ENCODE measurements around the gene B4GALT5.

B4GALT5 gene

DNA sequence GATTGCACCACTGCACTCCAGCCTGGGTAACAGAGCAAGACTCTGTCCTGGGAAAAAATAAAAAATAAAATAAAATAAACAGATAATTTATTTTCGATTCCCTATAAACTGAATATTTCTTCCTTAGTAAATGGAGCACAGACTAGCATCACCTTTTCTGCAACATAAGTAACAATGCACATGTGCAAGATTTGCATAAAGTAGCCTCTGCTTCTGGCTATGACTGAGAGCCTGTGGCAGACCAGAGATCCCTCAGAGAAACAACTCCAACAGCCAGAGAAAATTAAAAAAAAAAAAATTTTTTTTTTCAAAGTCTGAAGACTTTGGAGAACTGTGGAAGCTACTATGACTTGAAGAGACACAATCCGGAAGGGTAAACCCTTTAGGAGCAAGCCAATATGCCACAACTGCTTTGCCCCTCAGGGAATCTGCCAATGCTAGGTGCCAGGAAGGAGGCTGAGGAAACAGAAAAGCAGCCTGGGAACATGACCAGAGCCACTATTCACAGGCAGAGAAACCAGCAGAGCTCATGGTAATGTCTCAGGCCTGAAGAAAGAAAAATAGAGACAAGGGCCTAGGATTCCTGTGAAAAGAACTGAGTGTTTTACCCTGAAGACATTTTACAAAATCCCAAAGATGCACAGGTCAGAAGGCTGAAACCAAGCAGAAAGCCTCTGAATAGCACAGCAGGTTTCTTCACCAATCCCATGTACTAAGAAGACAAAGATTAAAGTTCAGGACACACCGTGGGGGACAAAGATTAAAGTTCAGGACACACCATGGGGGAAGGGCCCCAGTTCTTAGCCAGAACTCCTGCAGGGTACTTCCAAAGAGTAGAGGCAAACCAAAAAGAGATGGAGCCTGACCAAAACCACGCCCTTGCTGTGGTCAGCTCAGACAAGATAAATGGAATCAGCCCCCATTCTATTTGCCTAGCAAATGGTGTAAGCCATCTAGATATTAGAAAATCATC lies 25.8 kb downstream of the B4GALT5 start:
- Mint-ChIP-seq H3K36me3 (ENCODE audit: low read depth) (peaks cover 23% of the 10 kb centered on the region), H3K27me3 (no peaks in the 10 kb centered on the region), H3K9me3 (no peaks in the 10 kb centered on the region), H3K27ac (peak overlapping the region; percentile 56), H3K4me3 (no peak overlapping the region), H3K4me1 (ENCODE audit: low read depth) (peaks cover 69% of the 10 kb centered on the region)
- intact Hi-C loops (cut with micrococcal nuclease) = no loop called here

- Mint-ChIP-seq H3K27me3 (no peaks in the 10 kb centered on the region), H3K27ac (peak overlapping the region; percentile 22), H3K4me1 (ENCODE audit: low read depth) (peaks cover 75% of the 10 kb centered on the region), H3K9me3 (no peaks in the 10 kb centered on the region), H3K4me3 (no peak overlapping the region), H3K36me3 (ENCODE audit: low read depth) (peaks cover 28% of the 10 kb centered on the region)
- intact Hi-C loops (cut with micrococcal nuclease) = no loop called here
These were observed 27.9 kb downstream of the B4GALT5 start for GRCh38 chr20:49685809-49686208.

- peaks cover 28% of the 10 kb centered on the region for H3K36me3 Mint-ChIP-seq (ENCODE audit: low read depth)
- no peaks in the 10 kb centered on the region for H3K27me3 Mint-ChIP-seq
- intact Hi-C loops (cut with micrococcal nuclease) = no loop called here
- H3K4me1 Mint-ChIP-seq (ENCODE audit: low read depth) = peaks cover 78% of the 10 kb centered on the region
- H3K9me3 Mint-ChIP-seq = no peaks in the 10 kb centered on the region
- H3K27ac Mint-ChIP-seq = peak overlapping the region; percentile 77
- H3K4me3 Mint-ChIP-seq = no peak overlapping the region
These were observed 28.5 kb downstream of the B4GALT5 start for GRCh38 chr20:49685161-49685601.

DNA sequence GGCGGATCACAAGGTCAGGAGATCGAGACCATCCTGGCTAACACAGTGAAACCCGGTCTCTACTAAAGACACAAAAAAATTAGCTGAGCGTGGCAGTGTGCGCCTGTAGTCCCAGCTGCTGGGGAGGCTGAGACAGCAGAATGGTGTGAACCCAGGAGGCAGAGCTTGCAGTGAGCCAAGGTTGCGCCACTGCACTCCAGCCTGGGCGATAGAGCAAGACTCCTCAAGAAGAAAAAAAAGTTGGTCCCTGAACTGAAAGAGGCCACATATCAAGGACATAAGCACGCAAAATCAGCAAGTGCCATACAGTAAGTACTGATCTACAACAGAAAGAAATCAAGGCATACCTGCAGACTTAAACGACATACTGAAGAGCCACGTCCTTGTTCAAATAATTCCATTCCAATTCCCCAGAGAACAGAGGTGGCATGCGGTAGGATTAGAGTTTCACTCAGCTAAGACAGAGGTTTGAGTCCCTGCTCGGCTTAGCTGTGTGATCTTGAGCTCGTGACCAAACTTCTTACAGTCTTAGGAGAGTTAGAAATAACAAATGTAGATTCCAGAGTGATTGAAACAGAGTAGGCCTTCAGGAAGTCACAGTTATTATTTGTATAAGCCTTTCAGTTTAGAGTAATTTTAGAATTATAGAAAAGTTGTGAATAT lies 29.2 kb downstream of the B4GALT5 start:
- peaks cover 78% of the 10 kb centered on the region for H3K4me1 Mint-ChIP-seq (ENCODE audit: low read depth)
- no peaks in the 10 kb centered on the region for H3K9me3 Mint-ChIP-seq
- peak overlapping the region; percentile 77 for H3K27ac Mint-ChIP-seq
- peaks cover 28% of the 10 kb centered on the region for H3K36me3 Mint-ChIP-seq (ENCODE audit: low read depth)
- H3K4me3 Mint-ChIP-seq = no peak overlapping the region
- intact Hi-C loops (cut with micrococcal nuclease) = no loop called here
- no peaks in the 10 kb centered on the region for H3K27me3 Mint-ChIP-seq

GRCh38 chr20:49682798-49683197 lies 30.9 kb downstream of the B4GALT5 start:
- Mint-ChIP-seq H3K9me3 (no peaks in the 10 kb centered on the region), H3K27ac (peak overlapping the region; percentile 43), H3K4me1 (ENCODE audit: low read depth) (peaks cover 79% of the 10 kb centered on the region), H3K36me3 (ENCODE audit: low read depth) (peaks cover 21% of the 10 kb centered on the region), H3K4me3 (no peak overlapping the region), H3K27me3 (no peaks in the 10 kb centered on the region)
- intact Hi-C loops (cut with micrococcal nuclease) = no loop called here

DNA sequence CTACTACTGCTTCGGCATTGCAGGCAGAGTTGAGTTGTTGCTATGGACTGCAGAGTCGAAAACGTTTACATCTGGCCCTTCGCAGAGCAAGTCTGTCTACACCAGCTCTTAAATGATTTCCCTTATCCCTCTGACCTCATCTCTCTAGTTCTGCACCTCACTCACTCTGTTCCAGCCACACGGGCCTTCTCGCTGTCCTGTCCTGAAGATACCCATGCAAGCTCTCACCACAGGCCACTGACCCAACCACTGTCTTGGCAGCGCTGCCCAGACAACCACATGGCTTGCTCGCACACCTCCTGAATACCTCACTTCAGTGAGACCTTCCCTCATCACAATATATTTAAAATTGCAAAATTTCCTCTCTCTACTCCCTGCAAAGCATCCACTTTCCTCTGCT lies 31.4 kb downstream of the B4GALT5 start:
- intact Hi-C loops (cut with micrococcal nuclease) = no loop called here
- peak overlapping the region; percentile 43 for H3K27ac Mint-ChIP-seq
- H3K4me3 Mint-ChIP-seq = no peak overlapping the region
- peaks cover 80% of the 10 kb centered on the region for H3K4me1 Mint-ChIP-seq (ENCODE audit: low read depth)
- H3K9me3 Mint-ChIP-seq = no peaks in the 10 kb centered on the region
- no peaks in the 10 kb centered on the region for H3K27me3 Mint-ChIP-seq
- H3K36me3 Mint-ChIP-seq (ENCODE audit: low read depth) = peaks cover 18% of the 10 kb centered on the region

DNA sequence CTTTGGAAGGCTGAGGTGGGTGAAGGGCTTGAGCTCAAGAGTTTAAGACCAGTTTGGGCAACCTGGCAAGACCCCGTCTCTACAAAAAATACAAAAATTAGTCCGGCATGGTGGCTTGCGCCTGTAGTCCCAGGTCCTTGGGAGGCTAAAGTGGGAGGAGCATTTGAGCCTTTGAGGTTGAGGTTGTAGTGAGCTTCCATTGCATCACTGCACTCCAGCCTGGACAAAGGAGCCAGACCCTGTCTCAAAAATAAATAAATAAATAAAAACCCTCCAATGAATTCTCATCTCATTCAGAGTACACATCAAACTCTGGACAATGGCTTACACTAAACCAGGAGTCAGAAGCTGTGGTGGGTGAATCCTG lies 31.8 kb downstream of the B4GALT5 start:
- H3K4me3 Mint-ChIP-seq = no peak overlapping the region
- peak overlapping the region; percentile 43 for H3K27ac Mint-ChIP-seq
- intact Hi-C loops (cut with micrococcal nuclease) = no loop called here

DNA sequence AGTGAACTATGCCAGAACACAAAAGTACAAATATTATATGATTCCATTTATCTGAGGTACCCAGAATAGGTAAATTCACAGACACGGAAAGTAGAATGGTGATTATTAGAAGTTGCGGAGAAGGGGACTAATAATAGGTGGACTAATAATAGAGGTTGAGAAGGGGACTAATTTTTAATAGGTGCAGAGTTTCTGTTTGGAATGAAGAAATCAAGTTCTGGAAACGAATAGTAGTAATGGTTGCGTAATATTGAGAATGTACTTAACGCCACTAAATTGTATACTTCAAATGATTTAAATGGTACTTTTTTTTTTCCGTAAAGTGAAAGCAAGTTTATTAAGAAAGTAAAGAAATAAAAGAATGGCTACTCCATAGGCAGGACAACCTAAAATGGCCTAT lies 33.2 kb downstream of the B4GALT5 start:
- Mint-ChIP-seq H3K4me1 (ENCODE audit: low read depth) (peaks cover 89% of the 10 kb centered on the region), H3K27ac (no peak overlapping the region), H3K4me3 (no peak overlapping the region), H3K36me3 (ENCODE audit: low read depth) (peaks cover 18% of the 10 kb centered on the region), H3K27me3 (no peaks in the 10 kb centered on the region), H3K9me3 (no peaks in the 10 kb centered on the region)
- intact Hi-C loops (cut with micrococcal nuclease) = no loop called here

More for the DNA sequence above, 31.8 kb downstream of the B4GALT5 start:
- no peaks in the 10 kb centered on the region for H3K27me3 Mint-ChIP-seq
- H3K9me3 Mint-ChIP-seq = no peaks in the 10 kb centered on the region
- peaks cover 84% of the 10 kb centered on the region for H3K4me1 Mint-ChIP-seq (ENCODE audit: low read depth)
- H3K36me3 Mint-ChIP-seq (ENCODE audit: low read depth) = peaks cover 18% of the 10 kb centered on the region

GRCh38 chr20:49679634-49680033 lies 34.0 kb downstream of the B4GALT5 start:
- peaks cover 17% of the 10 kb centered on the region for H3K36me3 Mint-ChIP-seq (ENCODE audit: low read depth)
- H3K4me1 Mint-ChIP-seq (ENCODE audit: low read depth) = peaks cover 89% of the 10 kb centered on the region
- H3K27me3 Mint-ChIP-seq = no peaks in the 10 kb centered on the region
- H3K4me3 Mint-ChIP-seq = no peak overlapping the region
- no peaks in the 10 kb centered on the region for H3K9me3 Mint-ChIP-seq
- H3K27ac Mint-ChIP-seq = peak overlapping the region; percentile 88
- intact Hi-C loops (cut with micrococcal nuclease) = loop anchor here (5.0 to 10.0 kb wide), 2 partner anchors 33 to 135 kb away; partner anchors contain the start of genes B4GALT5 and SLC9A8

DNA sequence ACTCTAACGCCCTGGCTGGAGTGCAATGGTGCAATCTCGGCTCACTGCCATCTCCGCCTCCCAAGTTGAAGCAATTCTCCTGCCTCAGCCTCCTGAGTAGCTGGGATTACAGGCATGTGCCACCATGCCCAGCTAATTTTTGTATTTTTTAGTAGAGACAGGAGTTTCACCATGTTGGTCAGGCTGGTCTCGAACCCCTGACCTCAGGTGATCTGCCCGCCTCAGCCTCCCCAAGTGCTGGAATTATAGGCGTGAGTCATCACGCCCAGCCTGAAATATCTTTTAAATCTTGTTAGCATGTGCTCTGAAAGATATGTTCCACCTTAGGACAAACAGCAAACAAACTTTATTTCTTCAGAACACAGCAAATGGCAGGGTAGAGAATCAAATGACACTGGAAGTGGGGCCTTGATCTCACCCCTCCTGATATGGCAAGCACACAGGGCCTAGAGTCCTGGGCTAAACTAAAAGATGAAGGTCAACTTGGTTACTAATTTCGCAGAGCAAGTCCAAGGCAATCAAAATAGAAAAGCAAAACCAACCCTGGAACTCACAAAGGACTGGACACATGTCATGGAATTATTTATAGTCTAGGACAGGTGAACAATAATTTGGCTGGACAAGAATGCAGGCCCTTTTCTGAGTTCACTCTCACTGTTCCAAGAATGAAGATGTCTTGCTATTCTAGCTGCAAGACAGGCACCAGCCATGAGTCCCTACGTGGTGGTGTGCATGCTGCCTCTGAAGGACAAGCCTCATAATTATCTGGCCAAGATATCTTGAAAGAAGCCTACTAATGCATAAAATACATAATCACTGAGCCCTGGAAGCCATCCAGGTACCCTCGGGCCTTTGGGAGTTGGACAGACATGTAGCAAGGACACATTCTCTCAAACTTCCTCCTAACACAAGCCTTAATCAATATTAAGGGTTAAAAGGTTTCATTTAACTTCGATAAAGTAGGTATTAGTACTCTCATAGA lies 35.6 kb downstream of the B4GALT5 start:
- H3K9me3 Mint-ChIP-seq = no peaks in the 10 kb centered on the region
- no peak overlapping the region for H3K4me3 Mint-ChIP-seq
- H3K36me3 Mint-ChIP-seq (ENCODE audit: low read depth) = peaks cover 7% of the 10 kb centered on the region
- peaks cover 89% of the 10 kb centered on the region for H3K4me1 Mint-ChIP-seq (ENCODE audit: low read depth)
- intact Hi-C loops (cut with micrococcal nuclease) = loop anchor here (5.0 to 10.0 kb wide), 2 partner anchors 34 to 137 kb away; partner anchors contain the start of genes B4GALT5 and SLC9A8
- H3K27ac Mint-ChIP-seq = peak overlapping the region; percentile 88
- no peaks in the 10 kb centered on the region for H3K27me3 Mint-ChIP-seq

- Mint-ChIP-seq H3K9me3 (no peaks in the 10 kb centered on the region), H3K4me3 (peak overlapping the region; percentile 42)
- intact Hi-C loops (cut with micrococcal nuclease) = loop anchor here (5.0 to 10.0 kb wide), 2 partner anchors 36 to 138 kb away; partner anchors contain the start of genes B4GALT5 and SLC9A8
These were observed 36.9 kb downstream of the B4GALT5 start for GRCh38 chr20:49676581-49677291.

GRCh38 chr20:49675368-49676151 lies 38.1 kb downstream of the B4GALT5 start:
- intact Hi-C loops (cut with micrococcal nuclease) = loop anchor here (5.0 to 10.0 kb wide), 2 partner anchors 37 to 139 kb away; partner anchors contain the start of genes B4GALT5 and SLC9A8
- H3K27ac Mint-ChIP-seq = peak overlapping the region; percentile 88
- H3K27me3 Mint-ChIP-seq = no peaks in the 10 kb centered on the region
- H3K4me1 Mint-ChIP-seq (ENCODE audit: low read depth) = peaks cover 82% of the 10 kb centered on the region
- H3K36me3 Mint-ChIP-seq (ENCODE audit: low read depth) = no peaks in the 10 kb centered on the region
- no peaks in the 10 kb centered on the region for H3K9me3 Mint-ChIP-seq
- no peak overlapping the region for H3K4me3 Mint-ChIP-seq

More at GRCh38 chr20:49676581-49677291, 36.9 kb downstream of the B4GALT5 start:
- Mint-ChIP-seq H3K27ac (peak overlapping the region; percentile 88), H3K4me1 (ENCODE audit: low read depth) (peaks cover 89% of the 10 kb centered on the region), H3K27me3 (no peaks in the 10 kb centered on the region), H3K36me3 (ENCODE audit: low read depth) (no peaks in the 10 kb centered on the region)

Data from dendritic cell treated with granulocyte-macrophage colony-stimulating factor and Interleukin-4, amounts not matched to agents 40 ng/mL and 50 ng/mL, for 4 days (primary cell).